Uterus (tissue), 2 donors: ENCODE measurements around the gene ANGPT4.

ENCODE experiments used
- POLR2A ChIP-seq, 2 donors: fragments of 450-650 bp; IDR thresholded peaks; one replicate each; pipeline ENCODE4 v1.6.1; 2016; ENCODE audit warnings: antibody characterized with exemption in 2 of 2, mild to moderate bottlenecking in 1 of 2, moderate library complexity in 1 of 2
- TF ChIP-seq, protein P1 (sequence below), 4 experiments: fragments of 200-600 bp in 2 of 4; fragments of 450-650 bp in 2 of 4; sonication (generic) in 2 of 4; IDR thresholded peaks; one replicate each; pipeline ENCODE4 v1.5.1; 2016 to 2019; ENCODE audit warnings: antibody characterized with exemption in 4 of 4, mild to moderate bottlenecking in 2 of 4, moderate library complexity in 1 of 4

GRCh38 chr20:963795-964194 lies 47.7 kb upstream of the ANGPT4 start:
- TF ChIP-seq POLR2A (IDR thresholded peaks at IDR 0.05), result no peak
- TF ChIP-seq, protein P1, sequence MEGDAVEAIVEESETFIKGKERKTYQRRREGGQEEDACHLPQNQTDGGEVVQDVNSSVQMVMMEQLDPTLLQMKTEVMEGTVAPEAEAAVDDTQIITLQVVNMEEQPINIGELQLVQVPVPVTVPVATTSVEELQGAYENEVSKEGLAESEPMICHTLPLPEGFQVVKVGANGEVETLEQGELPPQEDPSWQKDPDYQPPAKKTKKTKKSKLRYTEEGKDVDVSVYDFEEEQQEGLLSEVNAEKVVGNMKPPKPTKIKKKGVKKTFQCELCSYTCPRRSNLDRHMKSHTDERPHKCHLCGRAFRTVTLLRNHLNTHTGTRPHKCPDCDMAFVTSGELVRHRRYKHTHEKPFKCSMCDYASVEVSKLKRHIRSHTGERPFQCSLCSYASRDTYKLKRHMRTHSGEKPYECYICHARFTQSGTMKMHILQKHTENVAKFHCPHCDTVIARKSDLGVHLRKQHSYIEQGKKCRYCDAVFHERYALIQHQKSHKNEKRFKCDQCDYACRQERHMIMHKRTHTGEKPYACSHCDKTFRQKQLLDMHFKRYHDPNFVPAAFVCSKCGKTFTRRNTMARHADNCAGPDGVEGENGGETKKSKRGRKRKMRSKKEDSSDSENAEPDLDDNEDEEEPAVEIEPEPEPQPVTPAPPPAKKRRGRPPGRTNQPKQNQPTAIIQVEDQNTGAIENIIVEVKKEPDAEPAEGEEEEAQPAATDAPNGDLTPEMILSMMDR (IDR thresholded peaks at IDR 0.05), result no peak
